GM21619 (cell line): ENCODE data around the gene SMARCD1.
"Not testable (repeated sequence)": the region's sequence is repeated elsewhere in the genome, so short reads cannot be mapped to it uniquely, and the experiment has no call there.

Experiments
- ATAC-seq: cut with Tn5 transposase; IDR thresholded peaks from one replicate; pipeline ENCODE4 v1.9.1; 2021; ENCODE audit not compliant: unreplicated experiment

Gene SMARCD1

GRCh38 chr12:50127546-50127945 is 42.4 kb downstream of the SMARCD1 start:
- no peak for ATAC-seq

DNA sequence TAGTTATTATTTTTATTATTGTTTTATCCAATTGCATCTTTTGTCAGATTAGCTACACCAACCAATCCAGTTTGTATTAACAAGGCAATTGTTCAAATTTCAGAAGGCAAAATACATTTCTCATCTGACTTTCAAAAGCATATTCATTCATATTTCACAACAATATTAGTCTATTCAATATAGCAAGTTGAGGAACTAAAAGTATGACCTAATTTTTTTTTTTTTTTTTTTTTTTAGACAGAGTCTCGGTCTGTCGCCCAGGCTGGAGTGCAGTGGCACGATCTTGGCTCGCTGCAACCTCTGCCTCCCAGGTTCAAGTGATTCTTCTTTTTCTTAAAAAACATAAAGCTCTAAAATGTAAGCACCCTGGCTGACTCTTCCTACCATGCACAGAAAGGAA is 44.1 kb downstream of the SMARCD1 start:
- ATAC-seq: no peak

DNA sequence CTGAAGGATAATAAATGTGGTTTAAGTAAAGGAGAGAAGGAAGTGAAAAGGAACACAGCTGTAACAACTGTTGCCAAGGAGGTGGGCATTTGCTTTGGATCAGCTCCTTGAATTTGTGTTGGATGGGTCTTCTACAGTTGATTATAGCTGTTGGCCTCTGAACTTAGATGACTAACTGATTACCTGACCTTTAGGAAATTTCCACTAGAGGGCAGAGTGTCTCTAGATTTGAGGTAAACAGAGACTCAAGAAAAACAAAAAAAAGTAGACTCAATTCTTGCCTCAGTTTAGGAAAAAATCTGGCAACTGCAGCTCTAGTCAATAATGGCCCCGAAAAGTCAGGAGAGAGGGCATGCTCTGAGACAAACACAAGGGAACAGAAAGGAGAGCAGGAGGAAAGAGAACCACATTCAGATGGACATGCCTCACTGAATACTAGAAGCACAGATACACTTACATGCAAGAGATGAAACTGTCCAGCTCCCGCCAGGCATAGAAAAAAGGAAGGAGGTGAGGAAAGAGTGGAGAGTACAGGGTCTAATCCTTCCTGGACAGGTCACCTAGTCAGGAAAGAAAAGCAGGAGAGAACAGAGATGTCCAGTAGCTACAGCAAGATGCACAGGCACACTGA is 47.5 kb downstream of the SMARCD1 start:
- ATAC-seq: no peak

GRCh38 chr12:50142993-50143392 is 57.9 kb downstream of the SMARCD1 start:
- no peak for ATAC-seq

DNA sequence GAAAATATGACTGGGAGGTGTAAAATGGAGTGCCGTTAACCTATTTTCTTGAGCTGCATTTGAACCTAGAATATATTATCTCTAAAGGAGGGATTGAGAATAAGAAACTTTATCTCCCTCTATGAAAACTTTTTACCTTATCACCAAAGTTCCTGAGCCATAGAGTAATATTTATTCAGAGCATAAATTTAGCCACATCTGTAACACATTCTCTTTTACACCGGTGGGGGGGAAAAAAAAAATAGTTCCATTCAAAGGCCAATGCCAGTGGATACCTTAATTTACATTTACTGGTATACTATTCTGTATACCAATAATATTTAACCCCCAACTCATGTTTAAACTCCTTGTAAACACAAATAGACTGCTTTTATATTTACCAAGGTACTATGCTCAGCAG is 60.3 kb downstream of the SMARCD1 start:
- no peak for ATAC-seq

DNA sequence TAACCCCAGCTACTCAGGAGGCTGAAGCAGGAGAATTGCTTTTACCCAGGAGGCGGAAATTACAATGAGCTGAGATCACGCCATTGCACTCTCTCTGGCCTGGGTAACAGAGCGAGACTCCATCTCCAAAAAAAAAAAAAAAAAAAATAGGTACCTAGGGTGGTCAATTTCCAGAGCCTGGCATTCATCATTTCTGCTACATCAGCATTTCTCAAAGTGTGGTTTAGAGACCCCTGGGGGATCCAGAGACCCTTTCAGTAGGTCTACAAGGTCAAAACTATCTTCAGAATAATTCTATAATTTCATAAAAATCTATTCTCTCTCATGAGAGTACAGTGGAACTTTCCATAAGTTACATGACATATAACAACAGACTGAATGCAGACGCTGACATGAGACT is 62.1 kb downstream of the SMARCD1 start:
- no peak for ATAC-seq

DNA sequence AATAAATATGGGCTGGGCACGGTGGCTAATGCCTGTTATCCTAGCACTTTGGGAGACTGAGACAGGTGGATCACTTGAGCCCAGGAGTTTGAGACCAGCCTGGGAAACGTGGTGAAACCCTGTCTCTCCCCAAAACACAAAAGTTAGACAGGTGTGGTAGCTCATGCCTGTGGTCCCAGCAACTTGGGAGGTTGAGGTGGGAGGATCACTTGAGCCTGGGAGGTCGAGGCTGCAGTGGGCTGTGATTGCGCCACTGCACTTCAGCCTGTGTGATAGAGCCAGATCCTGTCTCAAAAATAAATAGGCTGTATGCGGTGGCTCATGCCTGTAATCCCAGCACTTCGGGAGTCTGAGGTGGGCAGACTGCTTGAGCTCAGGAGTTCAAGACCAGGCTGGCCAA is 62.9 kb downstream of the SMARCD1 start:
- ATAC-seq: not testable (repeated sequence)

- ATAC-seq: no peak
Measured at GRCh38 chr12:50149311-50149710, 64.2 kb downstream of the SMARCD1 start.
